ENCODE results near the gene CXCL12. TPM values are rescaled to one million over a fixed set of nuclear protein-coding genes. Genes with fewer than 3 reads are reported as not detected.

CXCL12 gene
- under 0.01 and 0.46 TPM in 2 replicates for total RNA-seq

GRCh38 chr10:44385026-44385695, at the start of gene CXCL12:
Gene CXCL12 (minus strand): TSS chr10:44385097. CDS start chr10:44385005, 92 bp downstream.

Measured in epithelial cell of umbilical artery (primary cell).